DND-41 (cell line): ENCODE data around the gene ERC1.

Experiments used
- CTCF ChIP-seq: IDR thresholded peaks from 2 replicates; pipeline ENCODE4 v1.5.1; 2012; ENCODE audit warnings: borderline replicate concordance, low read length, moderate library complexity, mild to moderate bottlenecking; ENCODE audit not compliant: poor library complexity, severe bottlenecking; ENCODE audit errors: extremely low read depth
- EZH2 ChIP-seq: IDR thresholded peaks from 3 replicates; pipeline ENCODE4 v1.6.1; 2012; ENCODE audit warnings: borderline replicate concordance, low read depth, mild to moderate bottlenecking, moderate library complexity, low read length, inconsistent platforms; ENCODE audit not compliant: severe bottlenecking

GRCh38 chr12:1273051-1273450 lies 282.0 kb downstream of the ERC1 start:
- TF ChIP-seq EZH2: no peak
- no peak for TF ChIP-seq CTCF
